IPS-20b (cell line): Measurements from ENCODE around the gene TAS2R9.
"Not testable (repeated sequence)": the region's sequence is repeated elsewhere in the genome, so short reads cannot be mapped to it uniquely, and the experiment has no call there.

ENCODE experiments used
- H3K27ac ChIP-seq: one replicate; pipeline ENCODE4 v1.5.1; 2013; ENCODE audit warnings: low read length
- H3K27me3 ChIP-seq: 2 replicates; pipeline ENCODE4 v1.6.1; 2013; ENCODE audit warnings: mild to moderate bottlenecking, low read length, inconsistent platforms; ENCODE audit not compliant: insufficient read depth
- H3K36me3 ChIP-seq: 2 replicates; pipeline ENCODE4 v1.6.1; 2013; ENCODE audit warnings: low read depth, mild to moderate bottlenecking, inconsistent platforms, low read length, moderate library complexity; ENCODE audit not compliant: insufficient read depth
- H3K4me1 ChIP-seq: 2 replicates; pipeline ENCODE4 v1.6.1; 2013; ENCODE audit warnings: mild to moderate bottlenecking, control low read depth, inconsistent platforms, low read length, moderate library complexity; ENCODE audit not compliant: insufficient read depth
- H3K4me3 ChIP-seq: 2 replicates; pipeline ENCODE4 v1.5.1; 2013; ENCODE audit warnings: mild to moderate bottlenecking, low read length, inconsistent platforms
- H3K9ac ChIP-seq: 2 replicates; pipeline ENCODE4 v1.6.1; 2013; ENCODE audit warnings: low read depth, mild to moderate bottlenecking, inconsistent platforms, low read length, moderate library complexity
- H3K9me3 ChIP-seq: 2 replicates; pipeline ENCODE4 v1.6.1; 2013; ENCODE audit warnings: mild to moderate bottlenecking, low read depth, low read length, inconsistent platforms; ENCODE audit not compliant: insufficient read depth

TAS2R9 gene

GRCh38 chr12:10807186-10807585 is 2.8 kb downstream of the TAS2R9 start, which contains the start of gene TAS2R8:
Gene TAS2R8 (minus strand): TSS chr12:10807286. CDS start chr12:10806980, 306 bp downstream.
- no peaks in the 10 kb centered on the region for H3K36me3 ChIP-seq
- peaks cover 10% of the 10 kb centered on the region for H3K4me1 ChIP-seq
- no peak within 1 kb of the TSS for H3K27ac ChIP-seq
- no peaks in the 10 kb centered on the region for H3K9me3 ChIP-seq
- H3K9ac ChIP-seq: no peak within 1 kb of the TSS
- no peaks in the 10 kb centered on the region for H3K27me3 ChIP-seq
- no peak within 1 kb of the TSS for H3K4me3 ChIP-seq

- Histone ChIP-seq H3K9me3 (no peaks in the 10 kb centered on the region), H3K4me3 (peak within 1 kb of the TSS; percentile 17; the same call in 1 of the 2 replicates), H3K27ac (no peak within 1 kb of the TSS), H3K4me1 (peaks cover 21% of the 10 kb centered on the region), H3K36me3 (no peaks in the 10 kb centered on the region), H3K27me3 (no peaks in the 10 kb centered on the region), H3K9ac (no peak within 1 kb of the TSS)
Measured at GRCh38 chr12:10802587-10802986, 7.4 kb downstream of the TAS2R9 start, which contains the start of gene TAS2R7. Gene TAS2R7 (minus strand): TSS chr12:10802627. CDS start chr12:10802570, 57 bp downstream.

DNA sequence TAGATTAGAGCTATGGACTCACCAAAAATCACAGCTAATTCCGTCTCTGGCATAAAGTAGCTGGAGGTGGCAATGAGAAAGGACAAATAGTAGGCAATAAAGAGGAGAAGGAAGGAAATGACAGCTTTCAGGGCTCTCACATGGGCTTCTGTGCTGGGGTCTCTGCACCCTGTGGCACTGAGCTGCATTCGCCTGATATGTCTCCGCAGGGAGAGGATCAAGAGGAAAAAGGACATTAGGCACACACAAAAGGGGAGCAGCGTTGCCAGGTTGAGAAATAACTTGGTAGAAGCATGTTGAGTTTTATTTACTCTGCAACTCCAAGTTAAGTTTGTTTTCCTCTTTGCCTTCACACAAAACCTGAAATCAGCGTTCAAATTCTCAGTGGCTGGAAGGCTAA is 8.2 kb downstream of the TAS2R9 start:
- Histone ChIP-seq H3K27me3 (no peaks in the 10 kb centered on the region), H3K4me1 (peaks cover 21% of the 10 kb centered on the region), H3K27ac (no peak overlapping the region), H3K36me3 (no peaks in the 10 kb centered on the region), H3K9ac (no peak overlapping the region), H3K9me3 (no peaks in the 10 kb centered on the region), H3K4me3 (no peak overlapping the region)

- no peaks in the 10 kb centered on the region for H3K4me1 ChIP-seq
- no peaks in the 10 kb centered on the region for H3K9me3 ChIP-seq
- H3K36me3 ChIP-seq: no peaks in the 10 kb centered on the region
- H3K27ac ChIP-seq: no peak overlapping the region
- H3K4me3 ChIP-seq: no peak overlapping the region
- no peaks in the 10 kb centered on the region for H3K27me3 ChIP-seq
- H3K9ac ChIP-seq: no peak overlapping the region
Measured at GRCh38 chr12:10794222-10794621, 15.7 kb downstream of the TAS2R9 start.

GRCh38 chr12:10791769-10792168 is 18.2 kb downstream of the TAS2R9 start:
- not testable (repeated sequence) for H3K27me3 ChIP-seq, H3K4me1 ChIP-seq, H3K36me3 ChIP-seq, H3K9ac ChIP-seq, H3K9me3 ChIP-seq, H3K4me3 ChIP-seq, H3K27ac ChIP-seq

- Histone ChIP-seq H3K27ac (no peak overlapping the region), H3K4me3 (no peak overlapping the region), H3K9ac (no peak overlapping the region), H3K36me3 (no peaks in the 10 kb centered on the region), H3K9me3 (no peaks in the 10 kb centered on the region), H3K27me3 (no peaks in the 10 kb centered on the region), H3K4me1 (no peaks in the 10 kb centered on the region)
Measured at GRCh38 chr12:10783252-10783651, 26.7 kb downstream of the TAS2R9 start.

GRCh38 chr12:10779103-10779502 is 30.9 kb downstream of the TAS2R9 start:
- Histone ChIP-seq H3K36me3 (no peaks in the 10 kb centered on the region), H3K4me3 (no peak overlapping the region), H3K9me3 (no peaks in the 10 kb centered on the region), H3K9ac (no peak overlapping the region), H3K27me3 (no peaks in the 10 kb centered on the region), H3K27ac (no peak overlapping the region), H3K4me1 (no peaks in the 10 kb centered on the region)

GRCh38 chr12:10771132-10771733 is 38.7 kb downstream of the TAS2R9 start:
- Histone ChIP-seq H3K36me3 (no peaks in the 10 kb centered on the region), H3K4me3 (no peak overlapping the region), H3K9ac (no peak overlapping the region), H3K27ac (no peak overlapping the region), H3K4me1 (no peaks in the 10 kb centered on the region), H3K9me3 (no peaks in the 10 kb centered on the region), H3K27me3 (no peaks in the 10 kb centered on the region; the same call in 1 of the 2 replicates)

GRCh38 chr12:10759657-10760056 is 50.3 kb downstream of the TAS2R9 start:
- no peaks in the 10 kb centered on the region for H3K36me3 ChIP-seq
- no peak overlapping the region for H3K4me3 ChIP-seq
- H3K27ac ChIP-seq: no peak overlapping the region
- H3K9me3 ChIP-seq: peaks cover 17% of the 10 kb centered on the region
- H3K9ac ChIP-seq: no peak overlapping the region
- no peaks in the 10 kb centered on the region for H3K4me1 ChIP-seq
- H3K27me3 ChIP-seq: no peaks in the 10 kb centered on the region
